ENCODE results near the gene DCC.

GRCh38 chr18:52403291-52404021 is 63.5 kb downstream of the DCC start:
- TF ChIP-seq POLR2A (IDR thresholded peaks at IDR 0.05) (no peak), CTCF (IDR thresholded peaks at IDR 0.05) (no peak)
